ENCODE results near the gene HNRNPLL. TPM values are rescaled to one million over a fixed set of nuclear protein-coding genes. Genes with fewer than 3 reads are reported as not detected.
"Not testable (repeated sequence)": the region's sequence is repeated elsewhere in the genome, so short reads cannot be mapped to it uniquely, and the experiment has no call there.

HNRNPLL gene
- polyA plus RNA-seq (ENCODE audit: insufficient read length in 3 of 3): 10 to 100 TPM; 67.4 to 75.3 (median 73.1) TPM
- long read RNA-seq, donor 1, partial matches to known transcripts: 30 of 43 reads
- long read RNA-seq, donor 1, other reads (novel, unspliced or antisense): 13 of 43 reads
- long read RNA-seq, donor 2, partial matches to known transcripts: 32 of 44 reads
- long read RNA-seq, donor 2, other reads (novel, unspliced or antisense): 12 of 44 reads
- long read RNA-seq, donor 3, partial matches to known transcripts: 16 of 21 reads
- long read RNA-seq, donor 3, other reads (novel, unspliced or antisense): 5 of 21 reads
- long read RNA-seq, donor 4, partial matches to known transcripts: 18 of 28 reads
- long read RNA-seq, donor 4, other reads (novel, unspliced or antisense): 10 of 28 reads
- long read RNA-seq, donor 5, partial matches to known transcripts: 6 of 12 reads
- long read RNA-seq, donor 5, other reads (novel, unspliced or antisense): 6 of 12 reads
- long read RNA-seq, donor 6, partial matches to known transcripts: 50 of 62 reads
- long read RNA-seq, donor 6, other reads (novel, unspliced or antisense): 12 of 62 reads
- long read RNA-seq, donor 7, partial matches to known transcripts: 115 of 136 reads
- long read RNA-seq, donor 7, other reads (novel, unspliced or antisense): 21 of 136 reads
- long read RNA-seq, donor 8, partial matches to known transcripts: 12 of 18 reads
- long read RNA-seq, donor 8, other reads (novel, unspliced or antisense): 6 of 18 reads
- long read RNA-seq, donor 9, partial matches to known transcripts: 43 of 43 reads
- long read RNA-seq, donor 9, other reads (novel, unspliced or antisense): 0 of 43 reads
- long read RNA-seq, donor 10, partial matches to known transcripts: 11 of 17 reads
- long read RNA-seq, donor 10, other reads (novel, unspliced or antisense): 6 of 17 reads
- long read RNA-seq, donor 11, partial matches to known transcripts: 97 of 106 reads
- long read RNA-seq, donor 11, other reads (novel, unspliced or antisense): 9 of 106 reads
- long read RNA-seq, donor 12, partial matches to known transcripts: 36 of 58 reads
- long read RNA-seq, donor 12, other reads (novel, unspliced or antisense): 21 of 58 reads
- long read RNA-seq, donor 13, partial matches to known transcripts: 38 of 43 reads
- long read RNA-seq, donor 13, other reads (novel, unspliced or antisense): 5 of 43 reads
- long read RNA-seq, donor 14: 0 reads
- long read RNA-seq, donor 15, partial matches to known transcripts: 15 of 34 reads
- long read RNA-seq, donor 15, other reads (novel, unspliced or antisense): 19 of 34 reads
- long read RNA-seq, donor 16, partial matches to known transcripts: 15 of 27 reads
- long read RNA-seq, donor 16, other reads (novel, unspliced or antisense): 12 of 27 reads

GRCh38 chr2:38602732-38603401, at the start of gene HNRNPLL:
HNRNPLL (minus strand) TSS chr2:38602928; CDS start chr2:38602626, 302 bp downstream.
- DNase-seq: peak; percentile 98

GRCh38 chr2:38650717-38651116, 48.0 kb upstream of the HNRNPLL start:
- no peak for DNase-seq

GRCh38 chr2:38650012-38650411, 47.3 kb upstream of the HNRNPLL start:
- no peak for DNase-seq

GRCh38 chr2:38649176-38649728, 46.5 kb upstream of the HNRNPLL start:
- no peak for DNase-seq

DNA sequence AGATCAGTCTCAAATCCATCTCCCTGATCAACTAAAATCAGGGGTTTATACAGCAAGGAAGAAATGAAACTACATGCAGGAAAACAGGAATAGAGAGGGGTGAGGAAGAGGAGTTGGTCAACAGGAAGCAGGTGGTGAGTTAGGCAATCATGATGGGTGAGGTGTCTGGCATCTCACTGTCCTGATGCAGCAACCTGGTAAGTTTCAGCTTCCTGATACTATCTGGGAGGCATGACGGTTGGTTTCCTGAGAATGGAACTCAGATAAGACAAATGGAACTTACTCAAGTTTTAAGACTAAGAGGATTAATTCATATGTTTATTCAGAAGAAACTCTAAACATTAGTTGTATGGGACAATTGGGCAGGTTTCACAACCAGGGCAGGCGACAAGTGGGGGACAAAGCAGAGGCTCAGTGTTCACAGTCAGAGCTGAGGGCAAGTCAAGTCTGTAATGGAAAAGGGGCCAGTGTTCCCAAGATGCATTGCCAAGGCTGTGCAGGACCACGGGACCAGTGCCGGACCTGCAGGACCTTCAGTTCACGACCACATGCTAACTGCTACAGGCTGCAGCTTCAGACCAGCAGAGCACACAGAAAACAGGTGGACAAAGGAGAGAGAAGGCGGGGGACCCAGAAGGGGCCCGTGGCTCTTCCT, 45.5 kb upstream of the HNRNPLL start:
- no peak for DNase-seq

DNA sequence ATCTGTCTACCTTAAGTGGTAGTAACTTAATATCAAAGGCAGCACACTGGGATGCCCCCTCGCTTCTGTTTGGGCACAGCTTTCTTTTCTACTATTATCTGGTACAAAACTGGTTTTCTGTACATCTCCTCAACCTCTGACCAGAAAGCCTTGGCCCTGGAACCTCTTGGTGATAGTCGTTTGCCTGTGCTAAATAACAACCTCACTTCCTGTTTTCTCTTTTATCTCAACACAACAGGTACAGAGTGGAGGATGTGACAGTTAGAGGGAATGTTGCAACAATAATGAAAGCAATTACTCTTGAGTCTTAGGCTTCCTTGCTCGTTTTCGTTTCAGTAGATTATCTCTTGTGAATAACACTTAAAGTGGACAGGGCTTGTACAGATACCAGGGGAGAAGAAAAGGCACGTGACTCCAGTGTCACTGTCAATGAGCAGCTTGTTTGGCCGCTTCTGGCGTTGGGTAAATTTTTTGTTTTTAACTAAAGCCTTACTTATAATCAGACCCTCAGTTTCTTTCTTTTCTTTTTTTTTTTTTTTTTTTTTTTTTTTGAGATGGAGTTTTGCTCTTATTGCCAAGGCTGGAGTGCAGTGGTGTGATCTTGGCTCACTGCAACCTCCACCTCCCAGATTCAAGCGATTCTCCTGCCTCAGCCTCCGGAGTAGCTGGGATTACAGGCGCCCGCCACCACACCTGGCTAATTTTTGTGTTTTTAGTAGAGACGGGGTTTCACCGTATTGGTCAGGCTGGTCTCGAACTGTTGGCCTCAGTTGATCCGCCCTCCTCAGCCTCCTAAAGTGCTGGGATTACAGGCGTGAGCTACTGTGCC, 41.2 kb upstream of the HNRNPLL start:
- not testable (repeated sequence) for DNase-seq

DNA sequence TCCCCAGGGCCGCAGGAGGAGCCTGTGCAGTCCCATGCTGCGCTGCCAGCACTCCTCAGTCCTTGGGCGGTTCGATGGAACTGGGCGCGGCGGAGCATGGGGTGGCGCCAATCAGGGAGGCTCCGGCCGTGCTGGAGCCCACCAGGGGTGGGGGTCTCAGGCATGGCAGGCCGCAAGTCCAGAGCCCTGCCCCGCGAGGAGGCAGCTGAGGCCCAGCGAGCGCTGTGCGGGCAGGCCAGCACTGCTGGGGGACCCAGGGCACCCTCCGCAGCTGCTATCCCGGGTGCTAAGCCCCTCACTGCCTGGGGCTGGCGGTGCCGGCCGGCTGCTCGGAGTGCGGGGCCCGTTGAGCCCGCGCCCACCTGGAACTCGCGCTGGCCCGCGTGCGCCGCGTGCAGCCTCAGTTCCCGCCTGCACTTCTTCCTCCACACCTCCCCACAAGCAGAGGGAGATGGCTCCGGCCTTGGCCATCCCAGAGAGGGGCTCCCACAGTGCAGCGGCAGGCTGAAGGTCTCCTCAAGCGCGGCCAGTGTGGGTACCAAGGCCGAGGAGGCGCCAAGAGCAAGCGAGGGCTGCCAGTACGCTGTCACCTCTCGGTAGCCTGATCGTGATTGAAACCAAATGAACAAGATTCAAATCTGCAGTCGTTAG, 40.4 kb upstream of the HNRNPLL start:
- no peak for DNase-seq

DNA sequence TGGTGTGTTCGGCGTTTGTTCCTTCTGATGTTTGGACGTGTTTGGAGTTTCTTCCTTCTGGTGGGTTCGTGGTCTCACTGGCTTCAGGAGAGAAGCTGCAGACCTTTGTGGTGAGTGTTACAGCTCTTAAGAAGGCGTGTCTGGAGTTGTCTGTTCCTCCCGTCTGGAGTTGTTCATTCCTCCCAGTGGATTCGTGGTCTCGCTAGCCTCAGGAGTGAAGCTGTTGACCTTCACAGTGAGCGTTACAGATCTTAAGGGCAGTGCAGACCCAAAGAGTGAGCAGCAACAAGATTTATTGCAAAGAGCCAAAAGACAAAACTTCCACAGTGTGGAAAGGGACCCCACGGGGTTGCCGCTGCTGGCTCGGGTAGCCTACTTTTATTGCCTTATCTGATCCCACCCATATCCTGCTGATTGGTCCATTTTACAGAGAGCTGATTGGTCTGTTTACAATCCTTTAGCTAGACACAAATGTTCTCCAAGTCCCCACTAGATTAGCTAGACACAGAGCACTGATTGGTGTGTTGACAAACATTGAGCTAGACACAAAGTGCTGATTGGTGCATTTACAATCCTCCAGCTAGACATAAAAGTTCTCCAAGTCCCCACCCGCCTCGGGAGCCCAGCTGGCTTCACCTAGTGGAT, 39.8 kb upstream of the HNRNPLL start:
- DNase-seq: not testable (repeated sequence)

GRCh38 chr2:38636069-38636468, 33.3 kb upstream of the HNRNPLL start:
- DNase-seq: no peak

DNA sequence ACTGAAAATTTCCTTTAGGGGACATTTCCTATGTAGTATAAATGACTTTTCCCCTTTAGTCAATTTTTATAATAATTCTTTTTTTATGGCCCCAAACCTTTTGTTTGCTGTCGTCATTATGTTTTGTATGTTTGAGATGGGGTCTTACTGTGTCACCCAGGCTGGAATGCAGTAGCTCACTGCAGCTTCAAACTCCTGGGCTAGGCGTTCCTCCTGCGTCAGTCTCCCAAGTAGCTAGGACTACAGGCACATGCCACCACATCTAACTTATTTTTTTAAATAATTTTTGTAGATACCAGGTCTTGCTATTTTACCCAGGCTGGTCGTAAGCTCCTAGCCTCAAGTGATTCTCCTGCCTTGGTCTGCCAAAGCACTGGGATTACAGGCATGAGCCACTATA, 32.4 kb upstream of the HNRNPLL start:
- DNase-seq: no peak

DNA sequence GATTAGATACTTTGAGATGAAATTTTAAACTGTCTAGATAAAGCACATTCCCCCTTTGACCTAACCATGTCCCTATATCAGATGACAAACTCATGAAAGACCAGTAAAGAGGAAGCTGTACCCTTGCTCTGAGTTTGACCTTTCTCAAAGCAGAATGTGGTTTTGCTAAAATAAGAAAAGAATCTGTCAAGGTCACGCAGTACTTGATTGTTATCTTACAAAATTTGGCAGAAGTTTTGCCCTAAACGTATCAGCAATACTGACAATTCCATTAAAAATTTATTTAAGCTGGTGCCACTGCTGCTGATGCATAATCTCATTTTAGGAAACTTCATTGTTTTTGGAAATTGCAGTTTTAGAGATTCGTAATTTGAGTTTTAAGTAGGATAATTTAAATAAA, 32.0 kb upstream of the HNRNPLL start:
- no peak for DNase-seq

DNA sequence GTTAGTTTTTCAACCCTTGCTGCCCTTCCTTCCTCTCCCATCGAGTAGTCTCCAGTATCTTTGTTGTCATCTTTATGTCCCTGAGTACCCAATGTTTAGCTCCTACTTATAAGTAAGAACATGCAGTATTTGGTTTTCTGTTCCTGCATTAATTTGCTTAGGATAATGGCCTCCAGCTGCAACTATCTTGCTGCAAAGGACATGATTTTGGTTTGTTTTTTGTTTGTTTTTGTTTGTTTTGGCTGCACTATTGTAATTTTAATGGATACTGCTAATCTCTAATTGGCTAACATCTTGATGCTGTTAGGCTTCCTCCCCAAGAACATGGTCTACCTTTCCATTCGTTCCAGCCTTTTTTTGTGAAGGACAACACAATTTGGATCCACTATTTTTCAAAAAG, 31.2 kb upstream of the HNRNPLL start:
- no peak for DNase-seq

DNA sequence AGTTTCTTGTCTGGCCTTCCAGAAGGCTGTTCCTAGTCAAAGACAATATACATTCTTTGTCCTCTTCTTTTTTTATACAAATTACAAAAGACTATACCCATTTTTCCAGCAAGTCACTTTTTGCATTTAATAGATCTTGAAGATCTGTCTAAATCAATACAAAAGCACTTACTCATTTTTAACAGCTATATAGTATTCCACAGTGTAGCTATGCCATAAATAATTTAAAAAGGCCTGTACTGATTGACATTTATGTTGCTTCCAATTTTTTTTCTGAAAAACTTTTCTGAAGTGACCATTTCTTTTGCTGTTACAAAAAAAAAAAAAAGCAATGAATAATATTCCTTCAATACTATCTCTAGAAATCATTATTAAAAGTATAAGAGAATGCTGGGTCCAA, 30.3 kb upstream of the HNRNPLL start:
- DNase-seq: no peak

- no peak for DNase-seq
Observed at GRCh38 chr2:38631976-38632375, 29.2 kb upstream of the HNRNPLL start.

GRCh38 chr2:38629684-38630083, 27.0 kb upstream of the HNRNPLL start:
- no peak for DNase-seq

DNA sequence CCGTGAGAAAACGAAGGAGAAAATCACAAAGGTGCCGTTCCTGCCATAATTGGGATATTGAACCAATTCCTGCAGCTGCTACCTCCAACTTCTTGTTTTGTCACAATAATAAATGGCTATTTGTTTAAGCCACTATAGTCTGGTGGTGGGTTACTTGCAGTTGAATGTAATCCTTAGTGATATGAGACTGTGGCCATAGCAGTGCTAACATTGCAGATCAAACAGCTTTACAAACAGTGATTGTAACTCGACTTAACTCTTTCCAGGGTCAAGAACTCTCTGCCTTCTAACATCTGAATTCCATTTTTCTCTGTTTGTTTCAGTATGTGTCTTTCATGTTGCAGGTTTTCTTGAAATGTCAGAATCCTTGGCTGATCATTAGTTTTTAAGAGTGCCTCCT, 24.7 kb upstream of the HNRNPLL start:
- DNase-seq: no peak

DNA sequence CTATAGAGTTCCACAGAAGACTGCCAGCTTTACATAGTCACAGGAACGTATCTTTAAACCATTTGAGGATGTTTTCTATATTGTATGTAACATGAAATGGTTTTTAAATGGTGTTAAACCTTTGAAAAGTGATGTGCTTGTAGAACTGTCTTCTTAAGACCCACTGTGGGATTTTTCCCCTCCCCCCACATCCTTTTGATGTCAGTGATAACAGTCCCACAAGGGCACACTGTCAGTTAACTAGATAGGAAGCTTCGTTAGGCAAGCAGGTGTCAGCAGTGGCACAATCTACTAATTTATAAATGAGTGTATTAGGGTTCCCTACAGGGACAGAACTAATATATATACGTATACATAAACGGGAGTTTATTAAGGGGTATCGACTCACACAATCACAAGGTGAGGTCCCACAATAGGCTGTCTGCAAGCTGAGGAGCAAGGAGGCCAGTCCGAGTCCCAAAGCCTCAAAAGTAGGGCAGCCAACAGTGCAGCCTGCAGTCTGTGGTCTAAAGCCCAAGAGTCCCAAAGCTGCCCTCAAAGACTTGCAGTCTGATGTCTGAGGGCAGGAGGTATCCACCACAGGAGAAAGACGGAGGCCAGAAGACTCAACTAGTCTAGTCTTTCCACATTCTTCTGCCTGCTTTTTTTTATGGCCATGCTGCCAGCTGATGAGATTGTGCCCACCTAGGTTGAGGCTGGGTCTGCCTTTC, 23.8 kb upstream of the HNRNPLL start:
- no peak for DNase-seq

- no peak for DNase-seq
Observed at GRCh38 chr2:38622210-38622609, 19.5 kb upstream of the HNRNPLL start.
